G401.6 (cell line): ENCODE results near the gene ERC2.

Source experiments
- FAIRE-seq: peaks from 2 replicates; lab custom pipeline; 2012; peaks lifted over from hg19 to GRCh38; lab: Jason Lieb, UNC

Gene ERC2

DNA sequence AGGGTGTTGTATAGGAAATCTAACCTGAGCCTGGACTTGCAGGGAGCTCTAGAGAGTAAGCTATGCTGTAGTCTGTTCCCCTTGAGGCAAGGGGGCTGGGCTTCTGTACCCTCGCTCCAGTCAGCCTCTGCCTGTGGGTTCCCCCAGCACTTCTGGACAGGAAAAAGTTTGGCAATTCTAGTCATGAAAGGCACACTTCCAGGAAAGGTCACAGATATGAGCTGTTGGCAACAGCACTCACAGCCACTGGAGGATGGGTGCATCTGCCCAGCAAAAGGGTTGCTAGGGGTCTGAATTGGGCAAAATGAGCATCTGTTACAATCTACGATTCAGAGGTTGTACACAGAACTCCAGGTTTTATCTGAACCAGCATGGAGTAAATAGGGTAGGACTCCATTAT is 281.2 kb downstream of the ERC2 start:
- no peak for FAIRE-seq

DNA sequence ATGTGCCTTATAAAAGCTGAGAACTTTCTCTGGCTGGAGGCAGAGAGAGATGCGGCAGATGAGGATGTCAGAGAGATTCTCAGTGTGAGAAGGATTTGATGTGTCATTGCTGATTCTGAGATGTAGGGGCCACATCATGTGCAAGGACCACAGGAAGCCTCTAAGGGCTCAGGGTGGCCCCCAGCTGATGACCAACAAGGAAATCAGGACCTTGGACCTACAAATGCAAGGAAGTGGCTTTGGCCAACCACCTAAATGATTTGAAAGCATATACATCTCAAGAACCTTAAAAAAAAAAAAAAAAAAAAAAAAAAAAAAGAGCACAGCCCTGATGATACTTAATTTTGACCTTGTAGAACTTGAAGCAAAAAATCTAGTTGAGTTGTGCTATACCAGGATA is 282.4 kb downstream of the ERC2 start:
- no peak for FAIRE-seq

DNA sequence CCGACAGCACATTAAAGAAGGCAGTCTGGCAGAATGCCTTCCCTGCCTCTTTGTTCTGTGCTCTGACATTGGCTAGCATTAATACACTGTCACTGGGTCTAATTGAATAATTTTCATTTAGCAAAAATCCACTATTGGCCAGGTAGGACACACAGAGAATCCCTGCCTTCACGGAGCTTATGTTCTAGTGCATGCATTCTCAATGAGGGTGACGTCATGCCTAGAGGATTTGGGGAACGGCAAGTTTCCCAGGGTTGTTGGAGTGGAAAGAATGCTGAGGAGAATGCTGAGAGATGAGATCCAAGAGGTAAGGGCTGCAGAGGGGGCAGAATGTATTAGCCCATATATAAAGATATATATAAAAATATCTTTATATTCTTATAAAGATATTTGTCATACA is 284.7 kb downstream of the ERC2 start:
- FAIRE-seq = no peak

DNA sequence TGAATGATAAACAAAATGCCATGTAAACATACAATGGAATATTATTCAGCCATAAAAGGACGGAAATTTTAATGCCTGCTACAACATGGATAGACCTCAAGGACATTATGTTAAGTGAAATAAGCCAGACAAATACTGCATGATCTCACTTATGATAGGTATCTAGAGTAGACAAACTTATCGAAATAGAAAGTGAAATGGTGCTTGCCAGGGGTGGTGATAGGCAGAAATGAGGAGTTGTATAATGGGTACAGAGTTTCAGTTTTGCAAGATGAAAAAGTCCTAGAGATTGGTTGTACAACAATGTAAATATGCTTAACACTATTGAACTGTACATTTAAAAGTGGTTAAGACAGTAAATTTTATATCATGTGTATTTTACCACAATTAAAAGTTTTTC is 287.8 kb downstream of the ERC2 start:
- no peak for FAIRE-seq

DNA sequence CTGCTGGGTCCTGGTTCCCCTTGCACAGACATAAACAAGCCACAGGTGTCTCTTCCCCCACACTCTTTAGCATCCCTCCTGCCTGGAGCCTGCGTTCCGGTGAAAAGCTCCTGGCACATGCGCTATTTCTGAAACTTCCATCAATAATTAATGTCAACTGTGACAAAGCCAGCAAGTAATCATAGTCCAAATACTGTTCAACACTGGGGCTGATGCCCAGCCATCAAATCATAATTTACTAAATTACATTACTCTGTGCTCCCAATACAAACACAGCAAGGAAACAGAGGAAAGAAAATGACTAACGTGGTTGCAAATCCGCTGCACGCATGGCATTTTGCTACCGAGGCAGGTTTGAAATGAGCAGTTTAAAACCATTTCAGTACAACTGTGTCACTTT is 294.7 kb downstream of the ERC2 start:
- FAIRE-seq = no peak

DNA sequence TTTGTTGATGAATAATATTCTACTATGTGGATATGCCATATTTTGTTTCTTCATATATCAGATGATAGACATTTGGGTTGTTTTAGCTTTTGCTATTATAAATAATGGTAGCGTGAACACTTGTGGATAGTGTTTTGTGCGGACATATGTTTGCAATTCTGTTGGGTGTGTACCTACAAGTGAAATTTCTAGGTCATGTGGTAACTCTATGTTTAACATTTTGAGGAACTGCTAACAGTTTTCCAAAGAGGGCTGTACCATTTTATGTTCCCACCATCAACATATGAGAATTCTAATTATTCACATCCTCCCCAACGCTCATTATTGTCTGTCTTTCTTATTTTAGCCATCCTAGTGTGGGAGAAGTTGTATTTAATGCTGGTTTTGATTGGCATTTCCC is 303.8 kb downstream of the ERC2 start:
- FAIRE-seq = no peak

DNA sequence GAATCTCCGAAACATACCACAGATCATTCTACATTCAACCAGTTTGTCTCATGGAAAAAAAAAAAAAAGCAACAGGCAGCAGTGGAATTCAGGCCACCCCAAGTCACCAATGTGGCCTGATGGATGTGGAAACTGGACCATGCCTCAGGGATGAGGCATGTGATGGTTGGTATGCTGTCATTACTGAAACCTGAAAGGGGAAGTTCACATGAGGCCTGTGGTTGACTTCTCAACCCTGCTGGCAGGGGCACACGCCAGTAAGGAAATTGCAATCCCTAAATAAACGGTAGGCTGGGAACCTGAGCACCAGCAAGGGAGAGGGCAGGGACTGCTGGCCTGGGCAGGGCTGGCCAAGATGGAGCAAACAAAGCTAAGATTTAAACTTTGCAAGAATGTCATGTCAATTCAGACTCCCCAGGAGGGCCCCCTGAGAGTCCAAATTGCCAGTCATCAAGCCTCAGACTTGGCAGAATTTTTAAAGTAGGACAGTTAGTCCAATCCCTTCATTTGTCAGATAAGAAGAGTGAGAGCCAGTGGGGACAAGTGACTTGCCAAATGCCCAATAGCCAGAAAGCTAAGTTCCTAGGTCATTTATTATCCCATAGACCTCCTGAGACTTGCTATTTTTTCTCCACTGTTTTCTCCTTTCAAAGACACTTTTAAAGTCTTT is 310.4 kb downstream of the ERC2 start:
- no peak for FAIRE-seq

DNA sequence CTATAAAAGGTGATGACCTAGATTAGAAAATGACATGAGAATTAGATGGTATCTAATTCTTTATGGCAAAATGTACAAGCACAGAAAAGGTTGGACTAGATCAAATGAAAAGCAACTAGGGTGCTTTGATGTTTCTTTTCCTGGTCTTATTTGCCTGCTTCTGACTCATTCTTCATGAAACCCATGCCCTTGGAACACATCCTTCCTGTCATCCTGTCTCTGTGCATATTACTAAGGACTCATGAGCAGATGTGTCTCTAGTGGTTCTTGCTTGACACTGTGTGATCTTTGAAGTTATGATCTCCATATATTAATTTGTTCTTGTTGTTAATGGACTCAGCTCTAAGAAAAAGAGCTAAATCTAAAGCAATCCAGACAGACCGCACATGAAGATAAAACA is 314.0 kb downstream of the ERC2 start:
- no peak for FAIRE-seq

DNA sequence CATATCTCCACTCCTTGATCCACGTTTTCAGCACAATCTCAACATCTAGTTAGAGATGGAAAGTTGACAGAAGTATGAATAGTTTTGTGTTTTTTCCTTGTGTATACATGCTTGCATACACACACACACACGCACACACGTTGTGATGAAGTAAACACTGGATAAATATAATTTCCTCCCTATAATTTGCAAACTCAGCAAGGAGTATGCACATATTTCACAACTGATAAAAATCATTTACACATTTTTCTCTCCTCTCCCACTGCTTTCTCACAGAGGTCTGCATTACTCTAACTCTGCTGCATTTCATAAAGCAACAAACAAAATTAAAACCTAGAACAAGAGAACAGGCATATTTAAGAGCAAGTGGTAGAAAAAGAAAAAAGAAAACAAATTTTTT is 320.9 kb downstream of the ERC2 start:
- no peak for FAIRE-seq

DNA sequence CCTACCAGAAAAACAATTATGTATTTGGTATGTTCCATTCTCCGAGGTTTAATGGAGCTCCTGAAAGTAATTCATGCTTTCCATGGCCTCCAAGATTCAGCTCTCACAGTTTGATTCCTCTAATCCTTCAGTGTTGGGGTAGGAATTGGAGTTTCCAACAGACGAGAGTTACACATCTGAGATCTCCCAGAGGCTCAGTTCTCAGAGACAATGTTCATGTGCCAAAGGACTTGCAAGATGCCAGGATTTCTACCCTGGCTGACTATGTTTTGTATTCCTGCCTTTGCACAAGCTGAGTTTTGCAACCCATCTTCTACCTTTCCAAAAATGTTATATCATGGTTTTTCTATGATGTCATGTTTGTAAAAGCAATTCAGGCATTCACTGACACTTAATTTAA is 322.9 kb downstream of the ERC2 start:
- no peak for FAIRE-seq

DNA sequence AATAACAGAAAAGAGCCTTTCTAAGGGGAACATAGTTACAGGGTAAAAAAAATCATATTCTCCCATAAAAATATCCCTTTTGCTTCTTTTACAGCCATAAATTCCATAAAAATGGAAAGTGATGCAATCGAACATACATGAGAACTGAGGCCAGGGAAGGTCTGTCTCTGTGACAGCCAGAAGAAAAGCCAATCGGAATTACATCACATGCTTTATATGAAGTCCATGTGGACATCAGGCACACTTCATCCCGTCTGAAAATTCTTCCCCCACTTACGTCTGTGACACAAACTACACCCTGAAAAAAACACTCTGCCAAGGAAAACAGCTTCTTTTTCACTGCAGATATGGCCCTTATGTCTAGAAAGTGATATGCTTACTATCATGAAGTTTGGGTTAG is 323.5 kb downstream of the ERC2 start:
- no peak for FAIRE-seq

DNA sequence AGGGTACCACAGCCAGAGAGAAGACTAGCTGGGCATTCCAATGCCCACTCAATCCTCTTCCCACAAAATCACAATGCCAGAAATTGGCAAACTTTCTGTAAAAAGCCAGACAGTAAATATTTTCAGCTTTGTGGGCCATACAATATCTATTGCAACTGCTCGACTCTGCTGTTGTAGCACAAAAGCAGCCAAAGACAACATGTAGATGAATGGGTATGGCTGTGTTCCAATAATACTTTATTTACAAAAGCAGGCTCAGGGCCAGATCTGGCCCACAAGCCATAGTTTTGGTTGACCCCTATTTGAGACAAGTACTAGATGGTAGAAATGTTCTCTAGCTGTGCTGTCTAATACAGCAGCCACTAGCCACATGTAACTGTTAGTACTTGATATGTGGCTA is 330.9 kb downstream of the ERC2 start:
- FAIRE-seq = no peak

DNA sequence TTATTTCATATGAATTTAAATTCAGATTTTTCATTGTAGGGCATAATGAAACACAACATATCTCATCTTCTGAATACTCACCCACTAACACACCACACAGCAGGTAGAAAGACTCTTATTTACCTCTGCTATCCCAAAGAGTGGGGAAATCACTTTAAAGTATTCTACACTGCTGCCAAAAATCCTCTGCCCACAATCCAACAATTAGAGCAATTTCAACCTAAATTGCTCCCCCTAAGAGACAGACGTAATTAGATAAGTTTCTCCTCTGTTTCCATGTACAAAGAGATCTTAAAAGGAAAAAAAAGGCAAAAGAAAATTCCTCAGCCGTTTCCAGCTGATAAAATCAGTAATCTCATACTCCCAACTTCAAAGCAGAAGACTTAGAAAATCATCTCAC is 331.8 kb downstream of the ERC2 start:
- FAIRE-seq = no peak

DNA sequence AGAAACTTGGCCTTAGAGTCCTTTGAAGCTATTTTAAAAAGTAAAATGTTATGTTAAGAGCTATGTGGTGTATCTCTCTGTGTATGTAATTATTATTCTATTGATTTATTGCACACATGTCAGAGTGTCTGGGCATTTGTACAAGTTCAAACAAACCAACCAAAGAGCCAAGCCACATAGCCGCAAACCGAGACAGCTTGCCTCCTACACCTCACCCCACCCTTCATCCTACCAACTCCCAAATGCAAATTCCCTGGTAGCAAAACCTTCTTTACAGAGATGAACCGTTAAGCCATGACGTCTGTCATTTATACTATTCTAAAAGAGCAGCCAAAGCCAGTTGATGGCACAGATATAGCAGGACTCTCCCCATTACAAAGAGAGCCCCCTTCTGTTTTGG is 332.3 kb downstream of the ERC2 start:
- no peak for FAIRE-seq

DNA sequence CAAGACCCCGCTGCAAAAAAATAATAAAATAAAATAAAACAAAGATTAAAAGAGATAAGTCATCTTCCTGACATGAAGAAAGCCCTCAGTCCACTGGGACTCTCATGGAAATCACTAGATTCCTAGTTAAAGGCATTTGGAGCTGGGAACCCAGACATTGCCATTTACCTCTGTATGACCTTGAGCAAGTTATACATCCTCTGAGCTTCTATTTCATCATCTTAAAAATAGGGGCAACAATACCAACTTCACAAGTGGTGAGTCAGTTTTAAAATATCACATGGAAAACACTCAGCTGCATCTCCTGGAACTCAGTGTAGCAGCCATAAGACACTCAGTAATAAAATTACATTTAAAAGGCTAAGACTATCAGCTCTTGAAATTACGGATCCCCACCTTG is 334.8 kb downstream of the ERC2 start:
- FAIRE-seq = no peak

DNA sequence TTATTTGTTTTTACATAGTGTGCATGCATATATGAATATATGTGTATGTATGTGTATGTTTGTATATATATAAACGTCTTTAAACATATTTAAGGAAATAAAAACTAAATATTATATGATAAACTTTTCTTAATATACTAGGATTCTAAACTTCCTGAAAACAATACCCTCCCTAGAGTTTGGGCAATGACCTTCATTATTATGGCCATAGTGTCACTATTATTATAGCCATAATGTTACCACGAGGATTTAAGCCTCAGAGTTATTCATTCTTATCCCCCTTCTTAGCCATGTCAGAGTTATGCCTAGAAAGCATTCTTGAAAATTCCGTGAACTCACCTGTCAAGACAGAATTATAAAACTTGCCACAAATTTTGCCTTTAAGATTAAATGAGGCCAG is 335.5 kb downstream of the ERC2 start:
- no peak for FAIRE-seq

DNA sequence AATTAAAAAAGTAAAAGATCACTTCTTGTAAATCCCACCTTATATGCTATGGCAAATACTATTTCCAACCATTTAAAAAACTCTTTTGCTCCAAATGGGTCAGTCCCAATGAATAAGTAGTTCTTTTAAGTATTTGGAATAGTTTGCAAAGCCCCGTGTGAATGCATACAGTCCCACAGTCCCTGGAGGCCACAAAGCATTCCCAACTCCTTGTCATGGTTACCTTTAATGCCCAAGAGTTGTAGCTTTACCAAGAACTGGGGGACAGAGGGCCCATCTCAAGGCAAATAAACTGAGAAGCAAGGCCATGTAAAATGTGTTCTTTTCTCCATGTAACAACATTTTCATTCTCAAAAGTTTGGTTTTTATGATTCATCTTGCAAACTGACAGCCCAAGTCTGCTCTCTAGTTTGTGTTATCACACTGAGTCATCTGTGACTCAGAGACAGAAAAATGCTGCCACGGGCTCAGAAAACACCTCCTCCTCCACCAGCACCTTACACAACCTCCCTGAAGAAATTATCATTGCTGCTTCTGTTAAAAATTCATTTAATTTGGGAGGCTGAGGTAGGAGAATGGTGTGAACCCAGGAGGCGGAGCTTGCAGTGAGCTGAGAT is 336.2 kb downstream of the ERC2 start:
- no peak for FAIRE-seq

DNA sequence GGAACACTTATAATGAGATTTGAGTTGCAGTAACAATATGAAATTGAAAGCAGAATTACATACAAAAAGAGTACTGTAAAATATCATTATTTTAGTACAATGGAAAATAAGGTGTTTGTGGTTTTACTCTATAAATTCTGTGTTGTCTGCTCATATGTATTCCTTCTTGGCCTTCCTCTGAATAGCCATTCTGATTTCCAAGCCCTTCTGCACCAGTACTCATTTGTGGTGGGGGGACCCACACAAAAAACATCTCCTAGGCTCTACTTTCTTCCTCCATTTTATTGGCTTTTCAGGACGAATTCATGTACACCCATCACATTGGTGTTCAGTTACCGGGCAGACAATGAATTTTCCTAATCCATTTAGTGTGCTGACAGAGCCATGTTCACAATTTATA is 338.2 kb downstream of the ERC2 start:
- FAIRE-seq = no peak

DNA sequence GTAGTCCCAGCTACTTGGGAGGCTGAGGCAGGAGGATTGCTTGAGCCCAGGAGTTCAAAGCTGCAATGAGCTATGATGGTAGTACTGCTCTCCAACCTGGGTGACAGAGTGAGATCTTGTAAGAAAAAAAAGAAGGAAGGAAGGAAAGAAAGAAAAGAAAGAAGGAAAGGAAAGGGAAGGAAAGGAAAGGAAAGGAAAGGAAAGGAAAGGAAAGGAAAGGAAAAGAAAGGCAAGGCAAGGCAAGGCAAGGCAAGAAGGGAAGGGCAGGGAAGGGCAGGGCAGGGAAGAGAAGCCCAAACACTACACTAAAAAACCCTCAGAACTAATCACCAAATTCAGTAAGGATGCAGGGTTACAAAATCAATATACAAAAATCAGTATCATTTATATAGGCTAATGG is 341.6 kb downstream of the ERC2 start:
- FAIRE-seq = no peak

DNA sequence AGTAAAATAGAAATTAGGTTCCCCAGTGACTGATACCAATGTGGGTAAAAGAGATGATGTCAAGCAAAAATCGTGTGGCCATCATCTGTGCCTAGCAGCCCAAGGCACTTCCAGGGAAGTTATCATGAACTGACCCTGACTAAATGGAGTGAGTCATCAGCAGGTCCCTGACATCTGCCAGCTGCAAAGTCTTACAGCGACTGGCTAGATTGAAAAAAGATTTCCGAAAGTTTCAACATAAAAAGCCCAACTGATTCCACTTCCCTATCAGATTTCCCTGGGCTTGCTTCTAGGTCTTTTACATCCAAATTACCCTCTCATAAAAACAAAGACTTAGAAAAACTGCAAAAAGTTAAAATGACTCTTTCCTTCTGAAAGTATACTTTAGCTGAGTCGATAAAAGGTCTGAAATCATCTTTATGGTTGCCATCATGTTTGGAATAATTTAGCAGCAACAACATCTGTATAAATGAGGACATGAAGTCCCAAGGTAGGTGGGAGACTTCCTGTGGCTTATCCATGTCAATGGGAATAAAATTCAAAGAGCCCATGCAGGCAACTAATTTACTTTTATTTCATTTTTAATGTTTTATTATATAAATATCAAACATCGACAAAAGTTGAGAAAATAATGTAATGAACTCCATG is 342.8 kb downstream of the ERC2 start:
- FAIRE-seq = no peak

DNA sequence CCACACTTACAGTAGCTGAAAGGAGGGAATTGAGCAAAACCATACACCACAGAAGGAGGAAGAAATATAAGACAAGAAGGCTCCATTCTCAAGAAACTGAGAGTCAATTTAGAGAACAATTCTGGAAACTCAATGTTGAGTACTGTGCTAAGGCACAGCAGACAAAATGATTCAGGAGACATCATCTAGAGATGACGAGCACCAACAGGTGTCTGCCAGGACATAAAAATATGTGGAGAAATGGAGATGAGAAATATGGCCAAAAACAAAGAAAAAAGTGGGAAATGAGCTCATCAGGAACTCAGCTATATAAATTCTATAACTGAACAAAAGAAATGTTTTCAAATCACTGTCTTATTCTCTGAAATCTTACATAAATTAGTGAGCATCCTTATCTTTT is 343.7 kb downstream of the ERC2 start:
- no peak for FAIRE-seq

DNA sequence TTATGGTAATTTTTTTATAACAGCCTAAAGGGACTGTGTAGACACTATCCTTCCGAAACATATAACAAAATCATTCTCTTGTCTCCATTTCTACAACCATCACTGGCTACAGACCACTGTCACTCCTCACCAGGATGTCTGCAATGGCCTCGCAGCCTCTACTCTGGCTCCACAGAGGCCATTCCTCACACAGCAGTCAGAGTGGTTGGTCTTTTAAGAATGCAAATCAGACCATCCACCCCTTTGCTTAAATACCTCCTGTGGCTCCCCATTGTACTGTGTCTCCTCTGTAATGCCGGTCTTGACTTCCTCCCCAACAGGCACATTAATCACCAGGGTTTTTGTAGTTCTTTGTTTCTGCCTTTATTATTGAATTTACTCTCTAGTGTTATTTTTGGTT is 344.8 kb downstream of the ERC2 start:
- no peak for FAIRE-seq

DNA sequence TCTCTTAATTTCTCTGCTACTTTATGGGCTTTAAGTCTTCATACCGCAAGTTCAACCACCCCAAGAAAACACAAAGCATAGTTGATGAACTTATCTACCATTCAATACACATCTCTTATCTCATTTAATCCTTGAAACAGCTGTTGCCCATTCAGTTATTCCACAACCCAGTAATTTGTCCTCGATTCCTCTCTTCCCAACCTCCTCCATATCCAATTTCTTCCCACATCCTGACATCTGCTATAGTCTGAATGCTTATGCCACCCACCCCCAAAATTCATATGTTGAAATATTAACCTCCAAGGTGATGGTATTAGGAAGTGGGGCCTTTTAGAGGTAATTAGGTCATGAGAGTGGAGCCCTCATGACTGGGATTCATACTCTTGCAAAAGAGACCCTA is 345.4 kb downstream of the ERC2 start:
- FAIRE-seq = no peak

DNA sequence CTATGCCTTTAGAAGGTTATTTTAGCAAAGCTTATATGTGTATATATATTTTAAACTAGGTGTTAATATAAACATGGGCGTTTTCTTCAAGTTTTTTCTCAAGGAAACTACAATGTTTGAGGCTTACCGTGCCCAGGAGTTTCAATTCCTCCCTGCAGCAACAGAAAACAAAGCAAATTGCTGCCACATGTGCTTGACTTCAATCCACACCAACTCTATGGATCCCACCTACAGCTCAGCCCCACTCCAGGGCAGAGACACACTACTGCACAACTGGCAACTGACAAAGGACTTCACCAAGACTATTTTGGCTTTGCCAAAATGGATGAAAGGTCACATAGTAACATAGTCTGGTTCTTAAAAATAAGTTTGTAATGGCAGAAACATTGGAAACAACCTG is 346.6 kb downstream of the ERC2 start:
- FAIRE-seq = no peak
